Stimulated activated CD4-positive, alpha-beta T cell treated with anti-CD3 and anti-CD28 coated beads, Interleukin-4, amount 100 ng/mL, for 24 hours (primary cell): ENCODE data around the gene ATP1A4.
A peak's percentile ranks its signal among the peaks of the same experiment; 100 is the strongest.

Source experiments
- DNase-seq: peaks from one replicate; pipeline ENCODE4 v3.0.0-alpha.2; 2020

ATP1A4 gene

DNA sequence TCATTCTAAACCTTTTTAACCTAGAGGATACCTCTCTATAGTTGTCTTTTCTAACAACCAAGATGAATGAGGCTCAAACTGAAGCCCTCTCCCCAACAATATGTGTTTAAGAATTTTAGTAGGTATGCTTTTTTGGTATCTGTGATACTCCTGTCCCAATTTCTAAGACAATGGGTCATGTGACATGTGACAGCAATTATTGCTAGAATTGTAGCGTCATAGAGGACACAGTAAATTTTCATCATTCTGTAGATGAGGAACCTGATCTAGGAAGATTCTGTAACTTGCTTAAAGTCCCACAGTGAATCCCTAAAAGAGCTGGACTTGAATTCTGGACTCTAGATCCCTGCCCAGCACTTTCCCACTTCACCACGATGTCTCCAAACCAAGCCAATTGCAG lies 27.3 kb downstream of the ATP1A4 start:
- no peak for DNase-seq

DNA sequence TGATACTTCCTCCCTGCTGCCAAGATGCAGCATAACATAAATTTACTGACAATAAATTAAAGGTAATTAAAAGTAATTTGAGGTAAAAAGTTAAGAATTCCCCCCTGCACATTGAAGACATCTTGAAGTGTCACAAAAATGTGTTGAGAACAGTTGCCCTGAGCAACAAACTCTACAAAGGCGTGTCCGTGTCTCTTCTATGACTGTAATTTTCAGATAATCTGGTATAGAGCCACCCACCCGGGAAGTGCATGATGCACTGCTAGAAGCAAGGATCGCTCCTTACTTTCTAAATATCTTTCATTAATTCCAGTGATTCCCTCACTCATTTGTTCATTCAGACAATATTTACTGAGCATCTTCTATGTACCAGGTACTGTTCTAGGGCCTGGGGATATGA lies 27.9 kb downstream of the ATP1A4 start:
- no peak for DNase-seq

DNA sequence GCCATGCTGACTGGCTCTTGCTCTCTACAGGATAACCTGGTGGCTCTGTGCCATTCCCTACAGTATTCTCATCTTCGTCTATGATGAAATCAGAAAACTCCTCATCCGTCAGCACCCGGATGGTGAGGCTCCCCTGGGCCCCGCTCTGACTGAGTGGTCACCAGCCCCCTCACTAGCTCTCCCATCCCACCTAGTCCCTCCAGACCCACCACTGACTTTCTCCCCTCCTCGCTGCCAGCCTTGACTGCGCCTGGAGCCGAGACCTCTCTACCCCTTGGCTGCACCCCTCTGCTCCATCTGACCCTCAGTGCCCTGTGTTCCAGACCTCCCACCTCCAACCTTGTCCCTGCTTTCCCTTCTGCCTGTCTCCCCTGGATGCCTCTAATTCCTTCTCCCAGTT lies 34.8 kb downstream of the ATP1A4 start:
- DNase-seq, result no peak

- DNase-seq, result no peak
These were observed 35.3 kb downstream of the ATP1A4 start for GRCh38 chr1:160186729-160187128.

DNA sequence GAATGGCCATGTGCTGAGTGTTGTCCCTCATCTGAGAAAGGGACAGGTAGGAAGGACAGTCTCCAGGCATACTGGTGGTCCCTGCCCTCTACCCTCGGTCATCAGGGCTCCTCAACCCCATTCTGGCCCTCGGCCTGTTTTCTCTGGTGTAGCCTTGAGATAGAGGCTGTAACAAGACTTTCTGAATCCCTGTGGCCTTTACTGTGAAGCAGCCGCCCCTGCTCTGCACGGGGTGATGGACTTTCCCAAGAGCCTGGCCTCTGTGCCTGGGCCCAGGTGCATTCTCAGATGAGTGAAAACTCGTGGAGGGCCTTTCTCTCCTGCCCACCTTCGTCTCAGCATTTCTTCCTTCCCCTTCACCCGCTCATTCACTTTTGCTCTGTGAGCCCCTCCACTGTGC lies 36.0 kb downstream of the ATP1A4 start:
- no peak for DNase-seq

DNA sequence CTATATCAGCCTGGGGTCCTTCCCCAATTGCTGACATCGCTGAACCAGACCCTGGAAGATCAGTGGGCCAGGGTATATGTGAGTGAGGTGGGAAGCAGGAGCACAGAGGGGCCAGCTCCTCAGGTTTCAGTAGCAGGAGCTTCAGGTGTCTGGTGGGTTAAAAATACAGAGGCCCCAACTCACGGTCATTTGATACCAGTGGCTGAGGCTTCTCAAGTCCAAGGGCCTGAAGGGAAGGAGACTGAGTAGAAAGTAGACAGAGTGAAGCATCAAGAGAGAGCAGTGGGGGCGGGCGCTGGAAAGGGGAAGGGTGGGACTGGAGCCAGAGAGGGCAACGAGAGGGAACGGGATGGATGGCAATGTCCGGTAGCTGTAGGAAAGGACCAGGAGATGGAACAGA lies 36.9 kb downstream of the ATP1A4 start:
- no peak for DNase-seq

DNA sequence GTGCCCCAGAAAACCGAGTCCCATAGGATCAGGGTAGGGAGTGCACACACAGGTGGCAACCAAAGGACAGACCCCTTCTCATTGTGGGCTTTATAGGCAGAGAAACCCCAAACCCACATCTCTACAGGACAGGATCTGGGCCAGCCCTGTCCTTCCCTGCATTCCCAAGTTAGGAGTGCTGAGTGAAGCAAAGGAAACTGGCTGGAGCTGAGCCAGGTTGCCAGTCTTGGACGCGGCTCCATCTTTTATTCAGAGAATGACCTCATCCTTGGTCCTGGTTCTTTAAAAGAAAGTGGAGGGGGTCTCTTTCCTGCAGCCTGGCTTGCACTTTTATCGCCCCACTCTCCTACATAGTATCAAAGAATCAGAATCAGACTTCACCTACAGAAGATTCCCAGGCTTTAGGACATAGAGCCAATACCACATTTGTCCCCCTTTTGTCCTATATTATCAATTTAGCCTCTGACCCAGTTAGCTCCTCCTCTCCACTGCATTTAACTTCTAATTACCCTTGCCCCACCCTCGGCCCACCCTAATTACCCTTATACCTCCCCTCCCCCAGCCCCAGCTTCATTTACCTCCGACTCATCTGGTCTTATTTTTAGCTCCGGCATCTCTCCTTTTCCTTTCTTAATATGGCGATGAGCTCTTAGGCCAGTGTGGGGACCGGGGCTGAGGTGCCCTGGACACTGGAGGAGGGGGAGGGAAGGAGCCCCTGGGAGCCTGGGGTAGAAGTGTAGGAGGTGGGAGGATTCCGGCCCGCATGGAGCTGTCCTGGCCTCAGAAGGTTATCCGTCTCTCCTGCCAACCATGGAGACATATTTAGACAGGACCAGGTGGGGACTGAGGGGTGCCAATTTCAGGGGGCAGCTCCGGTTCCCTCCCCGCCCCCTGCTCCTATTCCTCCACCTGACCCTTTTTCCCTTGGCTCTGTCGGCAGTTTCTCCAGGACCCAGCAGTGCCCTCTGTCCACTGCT lies 38.5 kb downstream of the ATP1A4 start, which contains the start of gene CASQ1:
TSS of gene CASQ1 (plus strand) at position 927 of the 977 bp plus-strand sequence. CDS start 177 bp downstream, outside the sequence.
- no peak for DNase-seq

- no peak for DNase-seq
These were observed 40.4 kb downstream of the ATP1A4 start for GRCh38 chr1:160191756-160192155.

DNA sequence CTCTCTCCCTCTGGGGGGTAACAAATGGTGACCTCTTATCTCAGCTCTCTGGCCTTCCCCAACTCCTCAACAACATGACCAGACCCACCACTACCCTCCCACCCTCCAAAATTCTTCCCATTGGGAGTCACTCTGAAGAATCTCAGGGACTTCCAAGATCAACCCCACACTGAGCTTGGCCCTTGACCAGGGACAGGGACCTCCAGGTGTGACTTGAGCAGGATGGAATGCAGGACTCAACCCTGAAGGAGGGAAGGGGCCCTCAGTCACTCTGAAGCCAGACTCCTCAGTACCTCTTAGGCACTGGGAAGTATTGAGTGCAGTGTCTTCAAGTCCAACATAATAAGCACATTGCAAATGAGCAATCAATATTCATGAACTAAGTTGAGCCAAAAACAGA lies 40.8 kb downstream of the ATP1A4 start:
- no peak for DNase-seq

GRCh38 chr1:160193091-160193819 lies 41.9 kb downstream of the ATP1A4 start:
- DNase-seq, result peak; percentile 86

GRCh38 chr1:160193832-160194736 lies 42.7 kb downstream of the ATP1A4 start:
- no peak for DNase-seq

DNA sequence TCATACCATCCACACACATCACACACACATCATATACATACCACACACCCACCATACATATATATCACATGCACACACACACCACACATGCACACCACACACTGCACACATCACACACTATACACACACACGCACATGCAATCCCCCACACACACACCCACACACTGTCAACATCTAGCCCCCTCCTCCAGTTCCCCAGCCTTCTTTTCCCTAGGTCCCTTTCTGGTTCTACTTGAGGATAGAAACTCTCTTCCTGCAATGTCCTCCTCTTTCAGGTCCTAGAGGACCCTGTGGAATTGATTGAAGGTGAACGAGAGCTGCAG lies 43.3 kb downstream of the ATP1A4 start:
- no peak for DNase-seq

DNA sequence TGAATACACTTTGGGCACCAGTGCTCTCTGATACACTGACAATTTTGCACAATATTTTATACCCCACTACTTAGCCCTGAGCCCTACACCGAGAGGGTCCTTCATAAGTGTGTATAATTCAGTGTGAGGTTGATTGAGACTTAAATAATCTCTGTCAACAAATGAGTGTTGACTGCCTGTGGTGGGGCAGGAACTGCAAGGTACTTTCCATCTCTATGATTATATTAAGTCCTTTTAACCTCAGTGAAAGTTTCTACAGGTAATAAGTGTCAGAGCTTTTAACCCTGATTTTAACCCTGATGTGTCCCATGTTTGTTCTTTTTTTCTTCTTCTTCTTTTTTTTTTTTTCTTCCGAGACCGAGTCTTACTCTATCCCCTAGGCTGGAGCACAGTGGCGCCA lies 44.7 kb downstream of the ATP1A4 start:
- DNase-seq, result no peak

DNA sequence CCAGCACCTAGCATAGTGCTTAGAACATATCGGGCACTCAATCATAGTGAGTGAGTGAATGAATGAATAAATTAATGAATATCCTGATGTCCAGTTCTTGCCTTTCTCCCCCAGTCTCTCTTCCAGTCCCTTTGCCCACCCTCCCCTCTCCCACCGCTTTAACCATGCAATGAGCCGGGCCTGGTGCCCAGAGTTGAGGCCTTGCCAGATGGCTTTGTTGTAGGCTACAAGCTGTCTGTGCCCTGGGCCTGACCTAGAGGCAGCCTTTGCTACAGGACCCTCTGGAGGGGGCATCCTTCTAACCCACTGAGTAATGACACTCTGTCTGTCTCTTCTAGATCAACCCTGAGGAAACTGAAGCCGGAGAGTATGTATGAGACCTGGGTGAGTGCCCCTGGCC lies 45.8 kb downstream of the ATP1A4 start:
- no peak for DNase-seq

GRCh38 chr1:160200786-160201185 lies 49.4 kb downstream of the ATP1A4 start:
- DNase-seq, result no peak

DNA sequence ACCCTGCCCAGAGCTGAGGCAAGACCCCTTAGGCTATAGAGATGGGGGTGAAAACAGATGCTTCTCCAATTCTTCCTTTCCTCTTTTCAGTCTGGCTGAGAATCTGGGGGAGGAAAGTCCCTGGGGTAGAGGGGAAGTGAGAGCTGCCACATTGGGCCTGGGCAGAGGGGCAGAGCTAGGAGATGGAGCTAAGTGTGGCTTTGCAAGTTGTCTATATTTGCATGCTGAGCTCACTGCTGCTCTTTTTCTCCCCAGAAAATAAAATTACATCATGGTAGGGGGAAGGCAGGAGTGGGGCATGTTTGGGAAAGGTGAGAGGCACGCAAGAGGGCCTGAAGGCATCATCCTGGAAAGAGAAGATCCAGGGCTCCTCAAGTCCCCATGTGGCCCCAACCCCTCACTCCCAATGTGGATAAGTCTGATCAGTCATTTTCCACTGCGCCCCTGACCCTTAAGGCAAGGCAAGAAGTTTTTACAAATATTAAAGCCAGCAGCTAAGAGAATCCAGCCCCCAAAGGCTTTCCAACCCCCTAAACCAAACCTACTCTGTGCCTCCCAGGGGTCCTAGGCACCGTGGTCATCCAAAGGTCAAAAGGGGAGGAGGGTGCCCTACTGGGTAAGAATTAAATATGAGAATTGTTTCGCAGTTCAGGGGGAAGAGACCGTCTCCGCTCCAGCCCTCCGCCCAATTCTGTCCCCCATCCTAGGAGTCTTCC lies 53.3 kb downstream of the ATP1A4 start:
- DNase-seq, result no peak

DNA sequence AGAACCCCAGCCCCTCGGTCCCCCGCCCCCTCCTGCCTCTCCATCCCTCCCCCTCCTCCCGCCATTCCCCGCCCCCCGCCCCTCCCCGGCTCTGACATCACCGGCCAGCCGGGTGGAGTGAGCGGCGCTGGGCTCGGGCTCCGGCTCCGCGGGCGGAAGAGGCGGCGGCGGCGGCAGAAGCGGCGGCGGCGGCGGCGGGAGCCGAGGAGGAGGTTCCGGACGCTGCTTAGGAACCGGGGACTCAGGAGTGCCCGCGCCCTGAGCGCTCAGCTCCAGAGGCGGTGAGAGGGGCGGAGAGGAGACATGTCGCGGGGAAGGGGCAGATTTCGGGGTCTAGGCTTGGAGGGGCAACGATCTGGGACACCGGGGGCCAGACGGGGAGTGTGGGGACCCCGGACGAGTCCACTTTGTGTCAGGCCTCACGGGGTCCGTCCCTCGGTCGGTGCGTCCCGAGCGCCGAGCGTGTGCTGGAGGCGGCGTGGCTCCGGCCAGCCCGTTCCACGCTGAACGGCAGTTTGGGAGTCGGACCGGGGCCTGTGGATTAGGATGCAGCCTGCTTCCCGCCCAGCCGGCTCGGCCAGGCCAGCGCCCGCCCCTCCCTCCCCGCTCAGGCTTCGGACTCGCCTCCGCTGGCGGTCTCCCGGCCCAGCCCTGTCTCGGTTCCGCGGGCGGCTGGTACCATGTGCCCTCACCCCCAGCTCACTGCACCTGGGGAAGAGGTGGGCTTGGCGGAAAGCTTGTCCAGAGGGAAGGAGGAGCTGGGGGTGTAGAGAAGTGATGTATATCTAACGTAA lies 54.0 kb downstream of the ATP1A4 start, which contains the start of gene PEA15:
TSS of gene PEA15 (plus strand) at position 143 of the 794 bp plus-strand sequence. CDS start 6,161 bp downstream, outside the sequence.
- DNase-seq, result peak; percentile 70

DNA sequence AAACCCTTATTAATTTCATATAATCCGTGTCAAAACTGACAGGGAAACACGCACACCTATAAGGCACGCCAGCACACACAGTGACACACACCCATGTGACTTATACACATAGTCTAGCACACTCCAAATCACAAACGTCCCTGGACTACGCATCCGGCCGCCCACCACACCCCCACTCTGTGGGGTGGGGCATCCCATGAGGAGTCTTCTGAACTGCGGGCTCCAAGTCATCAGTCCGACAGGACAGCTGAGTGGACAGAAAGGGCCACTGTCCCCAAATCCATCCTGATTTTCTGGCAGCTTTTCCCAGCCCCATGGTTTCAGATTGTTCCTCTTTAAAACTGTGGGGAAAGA lies 54.6 kb downstream of the ATP1A4 start:
- DNase-seq, result peak; percentile 53

GRCh38 chr1:160206421-160207117 lies 55.2 kb downstream of the ATP1A4 start:
- no peak for DNase-seq

DNA sequence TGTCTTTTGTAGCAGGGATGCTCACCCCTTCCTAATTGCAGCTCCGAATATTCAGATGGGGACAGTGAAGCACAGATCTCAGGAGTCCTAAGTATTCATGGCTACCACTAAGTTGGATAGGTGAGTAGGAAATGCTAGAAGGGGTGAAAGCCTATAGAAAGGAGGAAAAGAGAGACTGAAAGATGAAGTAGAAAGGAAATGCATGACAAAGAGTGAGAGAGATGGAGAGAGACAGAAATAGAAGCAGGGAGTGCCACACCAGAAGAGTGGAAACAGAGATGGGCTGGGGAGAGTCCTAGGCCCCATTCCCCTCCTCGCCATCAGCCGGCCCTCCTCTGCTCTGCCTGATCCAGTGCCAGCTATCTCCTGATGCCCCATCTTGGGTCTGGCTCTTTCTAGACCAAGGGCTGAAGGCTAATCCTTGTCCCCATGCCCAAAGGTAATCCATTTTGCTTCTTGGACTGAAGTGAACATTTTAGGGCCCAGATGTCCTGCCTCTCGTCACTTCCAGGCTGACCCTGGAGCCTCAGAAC lies 55.8 kb downstream of the ATP1A4 start:
- DNase-seq, result no peak
